ENCODE measurements around the gene DRC1. TPM values are rescaled to one million over a fixed set of nuclear protein-coding genes. Genes with fewer than 3 reads are reported as not detected.

Gene DRC1
- total RNA-seq, 1 donor from 2014 or later: not detected

DNA sequence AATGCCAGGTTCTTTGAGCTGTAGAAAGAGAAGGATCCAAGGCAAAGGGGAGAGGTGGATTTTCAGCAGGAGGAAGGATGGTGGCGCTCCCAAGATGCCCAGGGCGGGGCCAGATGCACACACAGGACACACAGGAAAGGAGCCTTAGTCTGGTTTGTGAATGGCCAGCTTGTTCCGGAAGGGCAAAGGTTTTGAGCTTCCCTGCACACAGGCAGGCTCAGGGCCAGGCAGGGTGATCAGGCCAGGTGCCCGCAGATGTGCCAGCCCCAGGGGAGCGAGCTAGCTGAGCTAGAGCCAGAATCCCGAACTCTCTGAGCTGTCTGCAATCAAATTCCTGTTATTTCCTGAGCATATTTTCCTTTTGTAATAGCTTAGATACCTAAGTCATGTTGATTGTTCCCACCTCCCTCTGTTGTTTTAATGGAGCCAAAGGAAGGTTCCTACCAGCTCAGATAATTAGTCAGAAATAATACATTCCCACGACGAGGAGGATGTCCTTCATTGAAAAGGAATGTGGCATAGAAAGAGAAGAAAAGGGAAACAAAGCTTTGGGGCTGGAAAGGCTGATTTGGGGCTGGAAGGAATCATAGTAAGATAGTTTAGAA lies 89.9 kb downstream of the DRC1 start:
- intact Hi-C loops (cut with micrococcal nuclease): no loop called here

DNA sequence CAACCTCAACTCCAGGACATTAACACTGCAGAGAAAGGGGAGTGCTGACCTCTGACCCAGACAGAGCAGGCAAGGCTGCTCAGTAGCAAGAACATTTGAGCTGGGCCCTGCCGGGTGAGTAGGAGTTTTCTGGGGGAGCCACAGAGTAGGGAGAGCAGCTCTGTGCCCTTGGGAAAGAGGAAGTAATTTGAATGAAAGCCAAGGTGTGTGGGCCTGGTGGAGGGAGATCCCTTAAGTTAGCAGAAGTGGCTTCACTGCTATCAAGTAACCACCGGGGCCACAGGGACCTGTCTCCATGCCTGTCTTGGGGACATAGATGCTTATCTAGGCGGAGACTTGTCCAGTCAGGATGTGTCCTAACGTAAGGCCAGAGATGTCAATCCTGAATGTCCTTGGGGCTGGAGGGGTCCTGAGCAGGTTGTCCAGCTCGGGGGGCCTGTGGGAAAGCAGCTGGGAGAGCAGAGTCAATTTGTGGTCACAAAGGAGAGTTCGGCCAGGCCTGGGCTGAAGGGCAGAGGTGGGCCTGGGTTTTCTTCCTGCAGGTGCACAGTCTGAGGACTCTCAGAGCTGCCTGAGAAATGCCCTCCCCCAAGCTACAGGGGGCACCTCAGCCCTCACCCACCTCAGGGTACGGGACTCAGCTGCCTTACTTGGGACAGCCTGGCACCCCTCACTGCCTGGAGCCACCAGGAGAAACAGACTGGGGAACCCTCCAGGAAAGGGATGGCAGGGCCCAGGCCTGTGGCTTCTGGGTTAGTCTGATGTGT lies 91.2 kb downstream of the DRC1 start:
- intact Hi-C loops (cut with micrococcal nuclease): no loop called here

DNA sequence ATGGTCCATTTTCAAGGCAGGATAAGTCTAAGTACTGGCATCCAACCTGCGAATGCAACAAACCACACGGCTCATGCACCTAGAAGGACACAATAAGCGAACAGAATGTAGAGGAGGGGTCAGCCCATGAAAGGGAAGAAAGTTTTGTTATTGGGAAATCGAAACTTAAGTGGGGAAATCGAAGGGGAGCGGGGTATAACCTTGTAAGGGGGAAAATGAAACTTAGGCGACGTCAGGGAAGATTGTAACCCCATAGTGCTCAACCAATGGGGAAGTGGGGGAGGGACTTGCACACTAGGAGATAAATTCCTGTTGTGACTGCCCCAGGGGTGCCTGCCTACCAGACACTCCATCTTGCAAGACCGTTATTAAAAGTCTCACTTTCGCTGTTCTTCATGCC lies 91.8 kb downstream of the DRC1 start:
- intact Hi-C loops (cut with micrococcal nuclease): no loop called here

DNA sequence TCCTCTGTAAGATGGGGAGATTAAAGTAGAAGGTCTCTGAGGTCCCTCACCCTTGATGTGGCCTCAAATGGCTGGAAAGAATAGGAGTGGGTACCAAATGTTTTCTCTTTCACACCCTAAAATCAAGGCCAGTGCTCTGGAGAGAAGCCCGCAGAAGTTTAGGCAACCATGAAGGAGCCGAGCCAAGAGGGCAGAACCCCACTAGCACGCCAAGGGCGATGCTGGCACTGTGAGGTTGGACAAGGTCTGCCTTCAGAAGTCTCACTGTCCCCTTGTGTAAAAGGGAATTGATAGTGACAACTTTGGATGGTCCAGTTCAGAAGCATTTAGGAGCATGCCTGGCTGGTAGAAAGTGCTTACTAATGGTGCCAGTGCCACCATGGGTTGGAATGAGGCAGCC lies 92.5 kb downstream of the DRC1 start:
- intact Hi-C loops (cut with micrococcal nuclease): no loop called here

DNA sequence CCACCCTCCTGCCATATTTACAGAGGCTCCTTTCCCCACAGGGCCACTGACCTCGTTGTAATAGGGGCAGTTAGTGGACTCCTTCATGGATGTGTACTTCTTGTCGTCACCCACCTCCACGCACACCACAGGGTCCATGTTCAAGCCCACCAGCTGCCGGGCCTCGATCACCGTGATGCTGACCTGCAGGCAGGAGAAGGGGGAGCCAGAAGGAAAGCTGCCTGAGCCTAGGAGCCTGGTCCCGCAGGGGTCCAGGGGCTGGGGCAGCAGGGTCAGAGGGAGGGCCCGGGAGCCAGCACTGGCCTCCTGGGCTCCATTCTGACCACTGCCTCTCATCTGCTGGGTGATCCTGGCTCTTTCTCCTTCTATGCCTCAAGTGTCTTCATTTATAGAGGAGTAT lies 93.2 kb downstream of the DRC1 start:
- intact Hi-C loops (cut with micrococcal nuclease): no loop called here

DNA sequence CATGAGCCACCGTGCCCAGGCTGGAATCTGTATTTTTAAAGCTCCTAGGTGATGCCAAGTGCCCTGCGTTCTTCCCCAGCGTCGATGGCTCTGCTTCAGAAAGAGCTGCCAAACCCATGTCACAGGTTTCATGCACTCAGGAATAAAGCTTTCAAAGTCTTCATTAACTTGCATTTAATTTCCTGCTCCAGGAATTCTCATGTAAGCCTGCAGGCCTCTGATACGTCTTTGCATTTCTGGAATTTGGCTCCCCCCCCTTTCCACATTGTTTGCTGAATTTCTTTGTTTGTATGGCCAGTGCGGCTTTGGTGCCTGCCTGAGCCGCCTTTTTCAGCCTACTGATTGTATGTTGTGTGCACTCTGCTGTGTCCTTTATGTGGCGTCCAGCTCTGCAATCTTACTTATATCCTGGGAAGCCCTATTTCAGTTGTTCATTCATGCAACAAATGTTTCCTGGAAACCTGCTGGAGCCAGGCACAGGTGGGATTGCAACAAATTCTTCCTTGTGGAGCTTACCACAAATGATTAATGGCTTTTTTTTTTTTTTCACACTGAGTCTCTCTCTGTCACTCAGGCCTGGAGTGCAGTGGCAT lies 94.1 kb downstream of the DRC1 start:
- intact Hi-C loops (cut with micrococcal nuclease): no loop called here

DNA sequence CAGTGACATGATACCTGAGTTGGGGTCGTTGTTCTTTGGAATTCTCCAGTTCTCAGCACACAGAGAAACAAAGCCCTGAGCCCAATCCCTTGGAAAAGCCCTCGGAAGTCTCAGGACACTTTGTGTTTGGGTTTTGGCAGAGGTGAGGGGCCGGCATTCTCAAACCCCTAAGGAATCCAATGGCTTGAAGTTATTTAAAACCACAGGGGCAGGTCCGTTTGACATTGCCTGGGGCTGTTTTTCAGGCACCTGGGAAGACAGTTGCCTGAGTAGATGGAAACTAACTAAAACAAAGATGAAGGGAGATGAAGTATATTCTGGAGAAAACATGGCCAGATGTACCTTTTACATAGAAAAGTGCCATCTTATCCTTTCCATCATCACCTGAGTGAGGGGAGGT lies 98.7 kb downstream of the DRC1 start:
- intact Hi-C loops (cut with micrococcal nuclease): loop anchor here (10.0 kb wide), 1 partner anchor 264 kb away; the partner anchor contains the start of gene SLC35F6

DNA sequence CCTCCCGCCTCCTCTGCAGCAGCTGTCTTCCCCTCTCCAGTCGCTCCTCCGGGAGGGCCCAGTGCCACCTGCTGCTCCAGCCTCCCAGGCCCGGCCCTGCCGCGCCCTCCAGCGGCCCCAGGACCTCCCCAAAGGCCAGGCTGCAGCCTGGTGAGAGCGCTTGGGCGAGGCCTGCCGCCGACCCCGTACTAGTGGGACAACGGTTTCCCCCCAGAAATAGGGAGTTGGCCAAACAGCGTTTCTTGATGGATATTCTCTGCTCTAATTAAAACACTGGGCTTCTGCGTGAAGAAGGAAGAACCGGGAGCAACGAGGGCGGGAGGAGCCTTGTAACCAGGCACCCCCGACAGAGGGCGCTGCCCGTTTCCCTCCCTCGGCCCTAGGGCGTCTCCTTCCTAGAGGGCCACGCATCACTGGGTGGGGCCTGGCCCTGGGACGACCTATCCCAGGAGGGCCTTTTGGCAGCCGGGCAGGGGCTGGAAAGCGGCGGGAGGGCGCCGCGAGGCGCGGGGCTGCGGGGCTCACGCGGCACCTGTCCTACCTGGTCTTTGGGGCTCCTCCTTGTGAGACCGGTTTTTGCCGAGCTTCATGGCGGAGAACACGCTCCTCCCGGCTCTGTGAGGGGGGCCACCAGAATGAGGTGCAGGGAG lies 101.6 kb downstream of the DRC1 start:
- intact Hi-C loops (cut with micrococcal nuclease): loop anchor here (1.0 to 10.0 kb wide), 2 partner anchors 75 to 261 kb away; partner anchors contain the start of gene SLC35F6

DNA sequence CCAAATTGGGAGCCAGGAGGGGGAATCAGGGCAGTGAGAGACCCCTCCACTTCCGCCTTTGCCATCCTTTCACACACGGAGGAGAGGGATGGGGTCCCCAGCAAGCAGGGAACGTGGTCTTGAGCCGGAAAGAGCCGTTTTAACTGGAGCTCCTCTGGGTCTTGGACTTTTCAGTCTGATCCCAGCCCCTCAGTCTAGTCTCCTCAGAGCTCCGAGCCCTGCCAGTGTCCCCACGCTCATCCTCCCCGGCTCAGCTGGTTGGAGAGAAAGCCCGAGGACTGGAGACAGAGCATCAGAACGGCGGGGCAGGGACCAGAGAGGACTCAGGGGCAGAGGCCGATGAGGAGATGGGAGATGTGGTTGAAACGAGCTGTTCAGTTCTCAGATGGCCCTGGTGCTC lies 102.3 kb downstream of the DRC1 start:
- intact Hi-C loops (cut with micrococcal nuclease): loop anchor here (10.0 kb wide), 1 partner anchor 261 kb away; the partner anchor contains the start of gene SLC35F6

DNA sequence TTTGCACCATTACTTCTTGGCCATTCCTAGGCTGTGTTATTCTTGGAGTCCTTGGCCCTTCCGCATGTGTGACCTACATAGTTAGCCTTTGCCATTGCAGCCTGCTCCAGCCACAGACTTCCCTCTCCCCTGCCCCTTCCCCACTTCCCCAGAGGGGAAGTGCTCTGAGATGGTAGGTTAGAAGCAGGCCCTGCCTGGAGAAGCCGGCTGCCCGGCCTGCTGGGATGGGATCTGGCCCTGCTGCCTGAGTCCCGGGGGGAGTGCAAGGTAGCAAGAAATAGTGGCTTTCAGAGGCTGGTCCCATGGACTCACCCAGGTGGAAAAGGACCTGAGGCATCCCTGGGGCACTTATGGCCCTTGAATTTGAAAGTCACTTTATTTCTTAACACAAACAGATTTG lies 104.6 kb downstream of the DRC1 start:
- intact Hi-C loops (cut with micrococcal nuclease): loop anchor here (10.0 kb wide), 1 partner anchor 259 kb away; the partner anchor contains the start of gene SLC35F6

Other genes with a start within 250 kb of the DRC1 start
- gene GAREM2, start 228.8 kb upstream of the DRC1 start, total RNA-seq: 4.1 and 5.3 TPM in 2 replicates
- gene HADHA, start 157.3 kb upstream of the DRC1 start, total RNA-seq: 117 and 119 TPM in 2 replicates
- gene HADHB, start 157.0 kb upstream of the DRC1 start, total RNA-seq: 56.9 and 67.7 TPM in 2 replicates
- gene SELENOI, start 55.8 kb upstream of the DRC1 start, total RNA-seq: 37.1 and 38.5 TPM in 2 replicates
- 4.8 and 4.9 TPM in 2 replicates for gene ADGRF3, start 55.1 kb upstream of the DRC1 start, total RNA-seq
- 12.1 TPM in 2 replicates for gene OTOF, start 76.2 kb downstream of the DRC1 start, total RNA-seq
- gene CIB4, start 239.4 kb downstream of the DRC1 start, total RNA-seq: not detected in 2 replicates